ENCODE measurements around the gene GABRR2. TPM values are rescaled to one million over a fixed set of nuclear protein-coding genes. Genes with fewer than 3 reads are reported as not detected.

GABRR2 gene
- total RNA-seq, 2 donors from 2014 or later, result 0.14 to 0.40 TPM

DNA sequence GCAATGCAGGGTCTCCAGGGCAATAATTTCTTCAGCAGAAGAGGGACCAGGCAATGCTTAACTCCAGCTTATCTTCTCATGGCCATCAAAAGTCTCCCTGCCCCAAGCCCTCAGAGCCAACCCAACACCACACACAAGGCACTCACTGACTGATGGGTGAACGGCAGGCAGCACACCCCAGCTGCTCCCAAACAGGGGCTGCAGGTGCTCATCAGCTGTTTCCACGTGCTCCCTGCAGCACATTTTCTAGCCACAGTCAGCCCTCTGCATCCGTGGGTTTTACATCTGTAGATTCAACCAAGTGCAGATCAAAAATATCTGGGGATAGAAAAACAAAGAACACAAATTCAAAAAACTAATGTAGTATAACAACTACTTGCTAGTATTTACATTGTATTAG, 94.0 kb downstream of the GABRR2 start:
- TF ChIP-seq CTCF (IDR thresholded peaks at IDR 0.05) (no peak), POLR2AphosphoS5 (IDR thresholded peaks at IDR 0.05) (no peak), POLR2A (IDR thresholded peaks at IDR 0.05) (no peak)
- intact Hi-C loops (cut with DNase I), result no loop called here
- no peaks in the 10 kb centered on the region for H3K27me3 ChIP-seq (replicated peaks; ENCODE audit: insufficient read depth)
- WGBS, result 92% methylated on average over 3 of the region's 3 CpGs
- no peaks in the 10 kb centered on the region for H3K36me3 ChIP-seq
- H3K4me1 ChIP-seq (replicated peaks), result no peaks in the 10 kb centered on the region
- no peak for DNase-seq (ENCODE audit: low spot score)
- no peaks in the 10 kb centered on the region for H3K9me3 ChIP-seq
- no peak overlapping the region for H3K27ac ChIP-seq
- H3K4me3 ChIP-seq, result no peak overlapping the region

- H3K27me3 ChIP-seq (replicated peaks; ENCODE audit: insufficient read depth), result no peaks in the 10 kb centered on the region
- no peak within 1 kb of the TSS for H3K27ac ChIP-seq
- TF ChIP-seq POLR2A (IDR thresholded peaks at IDR 0.05) (no peak), CTCF (IDR thresholded peaks at IDR 0.05) (no peak), POLR2AphosphoS5 (IDR thresholded peaks at IDR 0.05) (no peak)
- intact Hi-C loops (cut with DNase I), result no loop called here
- H3K4me3 ChIP-seq, result no peak within 1 kb of the TSS
- WGBS, result 21% methylated on average over 10 of the region's 10 CpGs
- no peaks in the 10 kb centered on the region for H3K36me3 ChIP-seq
- no peak for DNase-seq (ENCODE audit: low spot score)
- no peaks in the 10 kb centered on the region for H3K4me1 ChIP-seq (replicated peaks)
- H3K9me3 ChIP-seq, result no peaks in the 10 kb centered on the region
Measured at GRCh38 chr6:89217299-89217910, 97.7 kb downstream of the GABRR2 start, which contains the start of gene GABRR1. Gene GABRR1 (minus strand): TSS chr6:89217358. CDS start chr6:89217322, 36 bp downstream.

DNA sequence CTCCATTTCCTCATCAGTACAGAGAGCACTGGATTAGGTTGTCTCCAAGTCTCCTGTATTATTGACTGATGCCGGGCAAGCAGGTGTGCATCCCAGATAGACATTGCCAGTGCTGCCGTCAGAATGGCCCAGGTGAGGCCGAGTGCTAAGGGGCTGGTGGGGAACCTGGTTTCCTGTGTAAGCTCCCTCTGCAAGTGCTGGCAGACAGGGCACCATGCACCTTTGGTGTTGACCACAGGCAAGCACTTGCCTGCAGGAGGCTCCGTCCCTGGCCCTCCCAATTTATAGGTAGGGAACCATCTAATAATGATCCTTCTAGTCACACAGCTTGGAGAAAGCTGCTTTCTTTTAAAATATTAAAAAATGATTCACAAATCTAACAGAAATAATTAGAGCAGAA, 98.7 kb downstream of the GABRR2 start:
- Histone ChIP-seq H3K9me3 (no peaks in the 10 kb centered on the region), H3K4me1 (replicated peaks) (no peaks in the 10 kb centered on the region), H3K27ac (no peak overlapping the region), H3K36me3 (no peaks in the 10 kb centered on the region), H3K27me3 (replicated peaks; ENCODE audit: insufficient read depth) (no peaks in the 10 kb centered on the region), H3K4me3 (no peak overlapping the region)
- TF ChIP-seq POLR2A (IDR thresholded peaks at IDR 0.05), result no peak
- no peak for TF ChIP-seq POLR2AphosphoS5 (IDR thresholded peaks at IDR 0.05)
- TF ChIP-seq CTCF (IDR thresholded peaks at IDR 0.05), result no peak
- no peak for DNase-seq (ENCODE audit: low spot score)
- 92% methylated on average over 4 of the region's 4 CpGs for WGBS
- intact Hi-C loops (cut with DNase I), result no loop called here

- intact Hi-C loops (cut with DNase I), result no loop called here
- TF ChIP-seq POLR2AphosphoS5 (IDR thresholded peaks at IDR 0.05) (no peak), POLR2A (IDR thresholded peaks at IDR 0.05) (no peak), CTCF (IDR thresholded peaks at IDR 0.05) (no peak)
Measured at GRCh38 chr6:89215391-89215790, 99.7 kb downstream of the GABRR2 start.

DNA sequence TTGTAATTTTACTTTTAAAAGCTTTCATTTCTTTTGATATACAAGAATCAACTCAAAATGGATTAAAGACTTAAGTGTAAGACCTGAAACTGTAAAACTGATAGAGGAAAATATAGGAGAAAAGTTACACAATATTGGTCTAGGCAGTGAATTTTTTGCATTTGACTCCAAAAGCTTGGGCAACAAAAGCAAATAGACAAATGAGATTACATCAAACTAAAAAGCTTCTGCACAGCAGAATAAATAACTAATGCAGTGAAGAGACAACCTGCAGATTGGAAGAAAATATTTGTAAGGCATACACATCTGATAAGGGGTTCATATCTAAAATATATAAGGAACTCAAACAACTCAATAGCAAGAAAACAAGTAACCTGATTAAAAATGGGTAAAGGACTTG, 100.9 kb downstream of the GABRR2 start:
- H3K27me3 ChIP-seq (replicated peaks; ENCODE audit: insufficient read depth), result no peaks in the 10 kb centered on the region
- no peaks in the 10 kb centered on the region for H3K36me3 ChIP-seq
- DNase-seq (ENCODE audit: low spot score), result no peak
- no peaks in the 10 kb centered on the region for H3K9me3 ChIP-seq
- intact Hi-C loops (cut with DNase I), result no loop called here
- no peaks in the 10 kb centered on the region for H3K4me1 ChIP-seq (replicated peaks)
- TF ChIP-seq CTCF (IDR thresholded peaks at IDR 0.05), result no peak
- no peak for TF ChIP-seq POLR2AphosphoS5 (IDR thresholded peaks at IDR 0.05)
- no peak for TF ChIP-seq POLR2A (IDR thresholded peaks at IDR 0.05)
- no peak overlapping the region for H3K4me3 ChIP-seq
- H3K27ac ChIP-seq, result no peak overlapping the region

More at GRCh38 chr6:89215391-89215790, 99.7 kb downstream of the GABRR2 start:
- Histone ChIP-seq H3K27ac (no peak overlapping the region), H3K36me3 (no peaks in the 10 kb centered on the region), H3K27me3 (replicated peaks; ENCODE audit: insufficient read depth) (no peaks in the 10 kb centered on the region), H3K9me3 (no peaks in the 10 kb centered on the region), H3K4me3 (no peak overlapping the region), H3K4me1 (replicated peaks) (no peaks in the 10 kb centered on the region)
- no peak for DNase-seq (ENCODE audit: low spot score)

Data from prostate gland (tissue), 2 donors.